SH-SY5Y (cell line): ENCODE data around the gene RRP12.

Source experiments
- GATA2 ChIP-seq: IDR thresholded peaks from 2 replicates; pipeline ENCODE4 v1.6.1; 2011; ENCODE audit warnings: mild to moderate bottlenecking, low read depth, low read length
- GATA3 ChIP-seq: IDR thresholded peaks from 2 replicates; pipeline ENCODE4 v1.6.1; 2011; ENCODE audit warnings: low read depth, mild to moderate bottlenecking, low read length, moderate library complexity

Gene RRP12

GRCh38 chr10:97336006-97336405 is 65.1 kb downstream of the RRP12 start:
- TF ChIP-seq GATA2 = no peak
- no peak for TF ChIP-seq GATA3

GRCh38 chr10:97335188-97335619 is 65.9 kb downstream of the RRP12 start:
- no peak for TF ChIP-seq GATA2
- TF ChIP-seq GATA3 = no peak

DNA sequence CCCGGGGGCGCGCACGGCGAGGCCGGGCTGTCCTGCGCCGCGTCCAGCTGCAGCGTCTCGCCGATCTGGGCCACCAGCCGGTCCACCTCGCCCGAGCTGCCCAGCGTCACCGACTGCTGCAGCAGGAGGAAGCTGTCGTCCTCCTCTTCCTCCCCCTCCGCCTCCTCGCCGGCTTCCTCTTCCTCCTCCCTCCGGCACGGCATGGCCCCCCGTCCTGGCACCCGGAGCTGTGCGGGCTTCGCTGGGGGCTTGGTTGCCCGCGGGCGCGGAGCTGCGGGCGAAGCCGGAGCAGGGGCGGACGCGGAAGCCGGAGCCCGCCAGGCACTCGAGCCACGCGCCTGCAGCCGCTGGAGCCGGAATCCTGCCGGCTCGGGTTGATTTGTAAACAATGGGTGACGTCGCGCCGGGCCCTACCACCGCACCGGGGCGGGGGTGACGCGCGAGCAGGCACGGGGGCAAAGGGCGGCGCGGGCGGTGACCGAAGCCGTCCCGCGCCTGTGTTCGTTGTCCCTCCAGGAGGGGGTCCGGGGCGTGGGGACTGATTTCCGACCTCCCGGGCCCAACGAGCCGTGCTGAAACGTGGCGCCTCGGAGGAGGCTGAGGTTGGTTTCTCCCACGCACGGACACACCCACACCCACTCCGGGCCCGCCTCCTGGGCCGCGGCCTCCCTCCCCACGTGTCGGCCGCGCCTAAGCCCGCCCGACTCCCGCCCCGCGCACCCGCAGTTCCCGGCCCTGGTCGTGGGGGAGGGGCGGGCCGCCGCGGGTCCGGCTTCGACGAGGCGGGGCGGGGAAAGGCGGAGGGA is 66.6 kb downstream of the RRP12 start, which contains the start of gene FRAT2:
FRAT2 (minus strand) TSS at position 360 of the 806 bp plus-strand sequence; CDS start at position 203, 157 bp downstream.
- TF ChIP-seq GATA2 (no peak; the same call in 1 of the 2 replicates), GATA3 (no peak)

- TF ChIP-seq GATA2 (no peak), GATA3 (no peak)
Measured at GRCh38 chr10:97333601-97334369, 67.4 kb downstream of the RRP12 start.

DNA sequence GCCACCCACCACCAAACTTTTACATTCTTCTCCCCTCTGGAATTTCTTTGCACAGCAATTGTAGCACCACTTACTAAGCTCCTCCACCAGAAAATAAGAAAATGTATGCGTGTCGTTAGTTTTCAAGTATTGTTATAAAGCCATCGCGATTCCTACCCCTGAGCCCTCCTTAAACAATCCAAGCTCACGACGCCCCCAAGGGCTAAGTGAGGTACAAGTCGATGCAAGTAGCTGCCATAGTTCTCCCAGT is 67.9 kb downstream of the RRP12 start:
- TF ChIP-seq GATA3 (no peak), GATA2 (no peak)

GRCh38 chr10:97332591-97333350 is 68.4 kb downstream of the RRP12 start:
- TF ChIP-seq GATA2 (no peak), GATA3 (no peak)

- TF ChIP-seq GATA2 = no peak
- TF ChIP-seq GATA3 = no peak
Measured at GRCh38 chr10:97331153-97331703, 69.9 kb downstream of the RRP12 start.

GRCh38 chr10:97329766-97330165 is 71.4 kb downstream of the RRP12 start:
- TF ChIP-seq GATA3 (no peak), GATA2 (no peak)

- TF ChIP-seq GATA2 = no peak
- TF ChIP-seq GATA3 = no peak
Measured at GRCh38 chr10:97328646-97329453, 72.3 kb downstream of the RRP12 start.

- no peak for TF ChIP-seq GATA3
- TF ChIP-seq GATA2 = no peak
Measured at GRCh38 chr10:97327348-97328294, 73.5 kb downstream of the RRP12 start.

GRCh38 chr10:97325754-97326153 is 75.4 kb downstream of the RRP12 start:
- TF ChIP-seq GATA3 = no peak
- TF ChIP-seq GATA2 = no peak

- TF ChIP-seq GATA2 (no peak), GATA3 (no peak)
Measured at GRCh38 chr10:97323501-97323900, 77.6 kb downstream of the RRP12 start.
